K562 (cell line): ENCODE measurements around the gene SH3BP2.

Experiments used
- CBFB ChIP-seq: sonication (generic); formaldehyde crosslinking; IDR thresholded peaks from 2 replicates; pipeline ENCODE4 v1.4.0; 2020; ENCODE audit warnings: mild to moderate bottlenecking, missing genetic modification reagents
- HNRNPLL ChIP-seq: fragments of 200-400 bp; formaldehyde crosslinking; IDR thresholded peaks from 2 replicates; pipeline ENCODE4 v1.6.1; 2017; ENCODE audit warnings: low read length, low read depth, mild to moderate bottlenecking; ENCODE audit not compliant: poor library complexity, severe bottlenecking
- JUND ChIP-seq, 2 experiments: IDR thresholded peaks; 2 replicates in 1 of 2; 3 replicates in 1 of 2; pipeline ENCODE4 v1.6.1; 2011; ENCODE audit warnings: borderline replicate concordance in 2 of 2, low read depth in 2 of 2, low read length in 2 of 2, improper control_type of control experiment in 1 of 2, missing biosample characterization in 1 of 2, missing genetic modification characterization in 1 of 2, missing genetic modification reagents in 1 of 2
- KDM4B ChIP-seq, 2 experiments: fragments of 450-650 bp in 1 of 2; sonication (generic) in 1 of 2; IDR thresholded peaks; 2 replicates each; pipeline ENCODE4 v1.6.1; 2016 to 2017; ENCODE audit warnings: borderline replicate concordance in 2 of 2, antibody characterized with exemption in 1 of 2, low read depth in 1 of 2, mild to moderate bottlenecking in 1 of 2
- POLR2A ChIP-seq: fragments of 450-650 bp; conservative IDR thresholded peaks from 2 replicates; pipeline ENCODE4 v1.6.1; 2016
- PURB ChIP-seq: sonication (generic); formaldehyde crosslinking; IDR thresholded peaks from 2 replicates; pipeline ENCODE4 v1.9.0; 2021; ENCODE audit warnings: low read depth, mild to moderate bottlenecking, missing genetic modification reagents
- TEAD1 ChIP-seq, 2 experiments: fragments of 450-650 bp in 1 of 2; sonication (generic) in 1 of 2; formaldehyde crosslinking; IDR thresholded peaks; 2 replicates each; pipeline versions ENCODE4 v1.4.0 to v1.8.0; 2020 to 2022; ENCODE audit warnings: mild to moderate bottlenecking in 2 of 2, missing genetic modification reagents in 1 of 2
- ZNF121 ChIP-seq: sonication (generic); formaldehyde crosslinking; conservative IDR thresholded peaks from 2 replicates; pipeline ENCODE4 v1.8.0; 2022; ENCODE audit warnings: missing genetic modification reagents
- ZNF551 ChIP-seq: fragments of 250-450 bp; sonication (Bioruptor Pico); IDR thresholded peaks from 2 replicates; pipeline ENCODE4 v1.5.0; 2021; ENCODE audit warnings: mild to moderate bottlenecking, moderate library complexity
- TF ChIP-seq, protein P1 (sequence below): fragments of 450-650 bp; formaldehyde crosslinking; IDR thresholded peaks from 2 replicates; pipeline ENCODE4 v1.4.0; 2020; ENCODE audit warnings: mild to moderate bottlenecking, moderate library complexity
- TF ChIP-seq, protein P2 (sequence below): sonication (generic); formaldehyde crosslinking; IDR thresholded peaks from 2 replicates; pipeline ENCODE4 v1.9.0; 2022; ENCODE audit warnings: mild to moderate bottlenecking, missing genetic modification reagents
- TF ChIP-seq, protein P3 (sequence below), 3 experiments: IDR thresholded peaks in 2 of 3; conservative IDR thresholded peaks in 1 of 3; 2 replicates each; pipeline ENCODE4 v1.5.1; 2011 to 2012; ENCODE audit warnings: low read length in 3 of 3, mild to moderate bottlenecking in 3 of 3, control low read depth in 2 of 3, improper control_type of control experiment in 1 of 3, inconsistent platforms in 1 of 3, low read depth in 1 of 3, mixed read lengths in 1 of 3, moderate library complexity in 1 of 3; ENCODE audit not compliant: insufficient read depth in 2 of 3
- TF ChIP-seq, protein P4 (sequence below): sonication (generic); formaldehyde crosslinking; IDR thresholded peaks from 2 replicates; pipeline ENCODE4 v1.8.1; 2023; ENCODE audit warnings: mild to moderate bottlenecking, missing genetic modification reagents, moderate library complexity
- TF ChIP-seq, protein P5 (sequence below): fragments of 250-450 bp; sonication (Bioruptor Pico); IDR thresholded peaks from 2 replicates; pipeline ENCODE4 v1.5.0; 2021; ENCODE audit warnings: mild to moderate bottlenecking, borderline replicate concordance

DNA sequence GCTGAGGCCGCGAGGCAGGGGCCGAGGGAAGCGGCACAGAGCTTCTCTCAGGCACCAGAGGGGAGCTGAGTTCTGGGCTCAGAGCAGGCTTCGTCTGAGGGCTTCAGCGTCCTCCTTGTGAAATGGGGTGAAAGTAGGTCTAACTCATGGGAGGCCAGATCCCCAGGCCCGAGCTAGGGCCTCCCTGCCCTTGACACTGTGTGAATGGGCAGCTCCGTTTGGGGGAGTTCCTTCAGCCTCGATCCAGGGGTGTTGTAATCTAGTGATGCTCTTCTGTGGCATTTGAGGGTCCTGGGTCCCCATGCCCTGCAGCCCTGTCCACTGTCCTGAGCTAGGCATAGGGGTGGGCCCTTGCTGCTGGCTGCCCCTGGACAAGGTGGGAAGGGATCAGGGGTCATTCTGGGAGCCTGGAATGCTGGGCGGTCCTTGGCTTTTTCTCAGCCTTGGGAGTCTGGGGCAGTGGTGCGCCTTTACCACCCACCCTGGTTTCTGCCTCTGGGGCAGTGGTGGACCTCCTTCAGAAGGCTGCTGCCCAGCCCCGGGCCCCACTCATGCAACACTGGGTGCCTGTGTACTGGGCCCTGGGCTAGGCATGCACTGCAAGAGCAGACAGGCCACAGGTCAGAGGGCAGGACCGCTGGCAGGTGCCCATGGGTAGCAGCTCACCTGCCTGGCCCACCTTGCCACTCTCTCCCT, 4.1 kb downstream of the SH3BP2 start:
- no peak for TF ChIP-seq CBFB (CRISPR knock-in tag)
- TF ChIP-seq, protein P1, sequence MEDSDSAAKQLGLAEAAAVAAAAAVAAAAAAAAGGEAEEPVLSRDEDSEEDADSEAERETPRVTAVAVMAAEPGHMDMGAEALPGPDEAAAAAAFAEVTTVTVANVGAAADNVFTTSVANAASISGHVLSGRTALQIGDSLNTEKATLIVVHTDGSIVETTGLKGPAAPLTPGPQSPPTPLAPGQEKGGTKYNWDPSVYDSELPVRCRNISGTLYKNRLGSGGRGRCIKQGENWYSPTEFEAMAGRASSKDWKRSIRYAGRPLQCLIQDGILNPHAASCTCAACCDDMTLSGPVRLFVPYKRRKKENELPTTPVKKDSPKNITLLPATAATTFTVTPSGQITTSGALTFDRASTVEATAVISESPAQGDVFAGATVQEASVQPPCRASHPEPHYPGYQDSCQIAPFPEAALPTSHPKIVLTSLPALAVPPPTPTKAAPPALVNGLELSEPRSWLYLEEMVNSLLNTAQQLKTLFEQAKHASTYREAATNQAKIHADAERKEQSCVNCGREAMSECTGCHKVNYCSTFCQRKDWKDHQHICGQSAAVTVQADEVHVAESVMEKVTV (CRISPR knock-in tag) = no peak
- TF ChIP-seq ZNF121 (CRISPR knock-in tag) = no peak
- TF ChIP-seq TEAD1 (CRISPR knock-in tag; IDR thresholded peaks at IDR 0.05) = no peak
- no peak for TF ChIP-seq JUND (IDR thresholded peaks at IDR 0.05; ENCODE audit: borderline replicate concordance, low read depth, low read length)
- no peak for TF ChIP-seq JUND (tag; IDR thresholded peaks at IDR 0.05; ENCODE audit: borderline replicate concordance, low read depth, low read length)
- no peak for TF ChIP-seq POLR2A
- TF ChIP-seq, protein P2, sequence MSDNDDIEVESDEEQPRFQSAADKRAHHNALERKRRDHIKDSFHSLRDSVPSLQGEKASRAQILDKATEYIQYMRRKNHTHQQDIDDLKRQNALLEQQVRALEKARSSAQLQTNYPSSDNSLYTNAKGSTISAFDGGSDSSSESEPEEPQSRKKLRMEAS = no peak
- TF ChIP-seq KDM4B (IDR thresholded peaks at IDR 0.05; ENCODE audit: borderline replicate concordance in 2 of 2, low read depth in 1 of 2) = no peak
- TF ChIP-seq HNRNPLL = no peak
- TF ChIP-seq, protein P3, sequence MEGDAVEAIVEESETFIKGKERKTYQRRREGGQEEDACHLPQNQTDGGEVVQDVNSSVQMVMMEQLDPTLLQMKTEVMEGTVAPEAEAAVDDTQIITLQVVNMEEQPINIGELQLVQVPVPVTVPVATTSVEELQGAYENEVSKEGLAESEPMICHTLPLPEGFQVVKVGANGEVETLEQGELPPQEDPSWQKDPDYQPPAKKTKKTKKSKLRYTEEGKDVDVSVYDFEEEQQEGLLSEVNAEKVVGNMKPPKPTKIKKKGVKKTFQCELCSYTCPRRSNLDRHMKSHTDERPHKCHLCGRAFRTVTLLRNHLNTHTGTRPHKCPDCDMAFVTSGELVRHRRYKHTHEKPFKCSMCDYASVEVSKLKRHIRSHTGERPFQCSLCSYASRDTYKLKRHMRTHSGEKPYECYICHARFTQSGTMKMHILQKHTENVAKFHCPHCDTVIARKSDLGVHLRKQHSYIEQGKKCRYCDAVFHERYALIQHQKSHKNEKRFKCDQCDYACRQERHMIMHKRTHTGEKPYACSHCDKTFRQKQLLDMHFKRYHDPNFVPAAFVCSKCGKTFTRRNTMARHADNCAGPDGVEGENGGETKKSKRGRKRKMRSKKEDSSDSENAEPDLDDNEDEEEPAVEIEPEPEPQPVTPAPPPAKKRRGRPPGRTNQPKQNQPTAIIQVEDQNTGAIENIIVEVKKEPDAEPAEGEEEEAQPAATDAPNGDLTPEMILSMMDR (IDR thresholded peaks at IDR 0.05 in 2 of 3, conservative IDR thresholded peaks at IDR 0.05 in 1 of 3; ENCODE audit: insufficient read depth in 2 of 3, low read depth in 1 of 3, low read length in 3 of 3) = no peak
- TF ChIP-seq, protein P4, sequence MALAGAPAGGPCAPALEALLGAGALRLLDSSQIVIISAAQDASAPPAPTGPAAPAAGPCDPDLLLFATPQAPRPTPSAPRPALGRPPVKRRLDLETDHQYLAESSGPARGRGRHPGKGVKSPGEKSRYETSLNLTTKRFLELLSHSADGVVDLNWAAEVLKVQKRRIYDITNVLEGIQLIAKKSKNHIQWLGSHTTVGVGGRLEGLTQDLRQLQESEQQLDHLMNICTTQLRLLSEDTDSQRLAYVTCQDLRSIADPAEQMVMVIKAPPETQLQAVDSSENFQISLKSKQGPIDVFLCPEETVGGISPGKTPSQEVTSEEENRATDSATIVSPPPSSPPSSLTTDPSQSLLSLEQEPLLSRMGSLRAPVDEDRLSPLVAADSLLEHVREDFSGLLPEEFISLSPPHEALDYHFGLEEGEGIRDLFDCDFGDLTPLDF (CRISPR knock-in tag) = no peak
- no peak for TF ChIP-seq ZNF551
- no peak for TF ChIP-seq PURB
- TF ChIP-seq, protein P5, sequence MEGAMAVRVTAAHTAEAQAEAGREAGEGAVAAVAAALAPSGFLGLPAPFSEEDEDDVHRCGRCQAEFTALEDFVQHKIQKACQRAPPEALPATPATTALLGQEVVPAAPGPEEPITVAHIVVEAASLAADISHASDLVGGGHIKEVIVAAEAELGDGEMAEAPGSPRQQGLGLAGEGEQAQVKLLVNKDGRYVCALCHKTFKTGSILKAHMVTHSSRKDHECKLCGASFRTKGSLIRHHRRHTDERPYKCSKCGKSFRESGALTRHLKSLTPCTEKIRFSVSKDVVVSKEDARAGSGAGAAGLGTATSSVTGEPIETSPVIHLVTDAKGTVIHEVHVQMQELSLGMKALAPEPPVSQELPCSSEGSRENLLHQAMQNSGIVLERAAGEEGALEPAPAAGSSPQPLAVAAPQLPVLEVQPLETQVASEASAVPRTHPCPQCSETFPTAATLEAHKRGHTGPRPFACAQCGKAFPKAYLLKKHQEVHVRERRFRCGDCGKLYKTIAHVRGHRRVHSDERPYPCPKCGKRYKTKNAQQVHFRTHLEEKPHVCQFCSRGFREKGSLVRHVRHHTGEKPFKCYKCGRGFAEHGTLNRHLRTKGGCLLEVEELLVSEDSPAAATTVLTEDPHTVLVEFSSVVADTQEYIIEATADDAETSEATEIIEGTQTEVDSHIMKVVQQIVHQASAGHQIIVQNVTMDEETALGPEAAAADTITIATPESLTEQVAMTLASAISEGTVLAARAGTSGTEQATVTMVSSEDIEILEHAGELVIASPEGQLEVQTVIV = no peak
